Measurements from ENCODE around the gene SHC1. TPM values are rescaled to one million over a fixed set of nuclear protein-coding genes. Genes with fewer than 3 reads are reported as not detected.

SHC1 gene
- total and polyA plus RNA-seq, 5 donors, result 37.9 to 81.7 (median 65.9) TPM

DNA sequence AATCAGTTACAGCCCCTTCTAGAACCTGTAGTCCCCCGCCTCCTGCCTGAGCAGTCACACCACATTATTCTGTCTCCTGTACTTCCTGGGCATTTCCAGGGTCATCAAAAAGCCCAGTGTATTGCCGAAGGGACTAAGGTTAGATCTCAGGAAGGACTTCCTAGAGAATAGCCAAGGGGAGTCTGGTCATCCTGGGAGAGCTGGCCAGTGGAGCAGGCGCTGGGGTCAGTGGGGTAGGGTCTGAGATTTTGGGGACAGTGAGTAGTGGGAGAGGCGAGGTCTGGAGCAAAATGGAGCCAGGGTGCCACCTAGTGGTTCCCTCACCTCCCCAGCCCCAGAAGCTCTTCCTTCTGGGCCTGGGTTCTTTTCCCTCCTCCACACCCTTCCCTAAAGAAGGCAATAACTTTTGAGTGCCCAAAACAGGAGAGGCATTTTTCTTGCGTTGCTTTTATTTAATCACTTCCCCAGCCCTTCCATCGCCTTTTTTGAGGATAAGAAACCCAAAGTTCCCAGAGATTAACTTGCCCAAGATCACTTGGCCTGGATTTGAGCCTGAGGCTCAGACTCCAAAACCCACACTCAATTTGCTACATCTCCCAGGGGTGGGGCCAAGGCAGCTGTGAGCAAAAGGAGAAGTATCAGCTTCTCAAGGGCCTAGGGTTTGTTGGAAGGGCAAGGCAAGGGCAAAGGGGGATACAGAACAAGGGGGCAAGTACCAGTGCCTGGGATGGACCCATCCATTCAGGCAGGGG is 26.7 kb downstream of the SHC1 start:
- peak overlapping the region; percentile 42 for H3K27ac ChIP-seq (ENCODE audit: low read length)
- peak; percentile 32 to 48 for ATAC-seq

GRCh38 chr1:154941333-154942013 is 29.1 kb downstream of the SHC1 start:
- no peaks in the 10 kb centered on the region for H3K9me3 ChIP-seq (ENCODE audit: control insufficient read depth, low read length)
- 63% methylated on average over 5 of the region's 5 CpGs for WGBS
- H3K27me3 ChIP-seq (ENCODE audit: control insufficient read depth, insufficient read depth), result no peaks in the 10 kb centered on the region
- no peak overlapping the region for H3K4me3 ChIP-seq (ENCODE audit: low read length)
- ATAC-seq (no peak), DNase-seq (no peak)
- no peak overlapping the region for H3K27ac ChIP-seq (ENCODE audit: low read length)
- intact Hi-C loops (cut with DNase I), result no loop called here
- peaks cover 9% of the 10 kb centered on the region for H3K4me1 ChIP-seq (ENCODE audit: control insufficient read depth, insufficient read depth, low read length)

More for the DNA sequence above, 26.7 kb downstream of the SHC1 start:
- Histone ChIP-seq H3K4me1 (ENCODE audit: control insufficient read depth, insufficient read depth, low read length) (peaks cover 6% of the 10 kb centered on the region), H3K27me3 (ENCODE audit: control insufficient read depth, insufficient read depth) (no peaks in the 10 kb centered on the region), H3K9me3 (ENCODE audit: control insufficient read depth, low read length) (no peaks in the 10 kb centered on the region), H3K4me3 (ENCODE audit: low read length) (no peak overlapping the region)
- peak in 2 of 3 donors; percentile 64 to 73 for DNase-seq
- WGBS, result 41% methylated on average over 6 of the region's 6 CpGs
- intact Hi-C loops (cut with DNase I), result no loop called here

GRCh38 chr1:154940651-154941194 is 29.8 kb downstream of the SHC1 start:
- Histone ChIP-seq H3K4me1 (ENCODE audit: control insufficient read depth, insufficient read depth, low read length) (peaks cover 10% of the 10 kb centered on the region), H3K27ac (ENCODE audit: low read length) (no peak overlapping the region), H3K4me3 (ENCODE audit: low read length) (no peak overlapping the region), H3K27me3 (ENCODE audit: control insufficient read depth, insufficient read depth) (no peaks in the 10 kb centered on the region), H3K9me3 (ENCODE audit: control insufficient read depth, low read length) (no peaks in the 10 kb centered on the region)
- DNase-seq, result no peak
- WGBS, result 75% methylated on average over 8 of the region's 8 CpGs
- intact Hi-C loops (cut with DNase I), result no loop called here
- no peak for ATAC-seq

DNA sequence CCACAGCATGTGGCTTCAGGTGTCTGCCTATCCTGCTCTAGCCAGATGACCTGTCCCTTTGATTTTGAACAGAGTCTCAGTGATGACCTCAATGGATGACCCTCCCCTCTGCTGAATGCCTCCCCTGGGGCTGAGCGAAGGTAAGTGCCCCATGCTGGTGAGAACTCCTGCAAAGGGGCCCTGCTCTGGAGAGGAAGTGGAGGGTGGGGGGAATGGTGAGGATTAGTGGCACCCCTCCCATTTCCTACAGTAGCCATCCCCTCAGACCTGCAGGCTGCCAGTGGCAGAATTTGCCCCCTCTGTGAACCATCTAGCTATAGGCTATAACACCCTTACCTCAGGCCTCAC is 30.4 kb downstream of the SHC1 start:
- no peak for ATAC-seq
- H3K4me3 ChIP-seq (ENCODE audit: low read length), result no peak overlapping the region
- H3K9me3 ChIP-seq (ENCODE audit: control insufficient read depth, low read length), result no peaks in the 10 kb centered on the region
- WGBS, result 83% methylated on average over 1 of the region's 1 CpG
- H3K27ac ChIP-seq (ENCODE audit: low read length), result no peak overlapping the region
- H3K4me1 ChIP-seq (ENCODE audit: control insufficient read depth, insufficient read depth, low read length), result peaks cover 12% of the 10 kb centered on the region
- no peak for DNase-seq
- intact Hi-C loops (cut with DNase I), result no loop called here
- H3K27me3 ChIP-seq (ENCODE audit: control insufficient read depth, insufficient read depth), result no peaks in the 10 kb centered on the region

DNA sequence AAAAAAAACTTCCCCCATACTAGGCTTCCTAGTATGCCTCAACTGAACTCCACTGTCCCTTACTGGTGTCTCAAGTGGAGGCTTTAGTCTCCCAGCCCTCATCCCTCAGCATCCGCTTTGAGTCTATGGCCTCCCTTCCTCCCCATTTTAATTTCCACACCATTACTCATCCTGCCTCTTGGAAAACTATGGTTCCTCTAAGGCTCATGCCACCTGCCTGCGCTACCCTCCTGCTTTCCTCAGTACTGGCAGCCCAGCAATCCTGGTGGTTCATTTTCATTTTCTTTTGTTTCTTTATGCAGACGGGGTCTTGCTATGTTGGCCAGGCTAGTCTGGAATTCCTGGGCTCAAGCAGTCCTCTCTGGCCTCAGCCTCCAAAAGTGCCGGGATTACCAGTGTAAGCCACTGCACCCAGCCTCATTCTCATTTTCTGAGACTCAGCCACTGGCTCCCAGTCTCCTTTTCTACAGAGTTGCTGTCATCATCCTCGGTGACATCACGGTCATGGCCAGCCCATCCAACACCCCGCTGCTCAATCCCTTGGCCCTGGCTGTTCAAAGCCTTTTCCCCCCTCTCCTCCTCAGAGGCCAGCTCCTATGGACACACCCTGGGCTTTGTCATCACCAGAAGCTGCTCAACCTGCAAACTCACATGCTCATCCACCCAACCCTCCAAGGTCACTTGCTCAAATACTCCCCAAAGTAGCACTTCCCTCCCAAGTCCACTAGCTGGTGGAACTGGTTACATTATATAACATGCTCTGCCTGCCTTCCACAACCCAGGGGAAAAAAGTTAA is 31.7 kb downstream of the SHC1 start:
- no peaks in the 10 kb centered on the region for H3K9me3 ChIP-seq (ENCODE audit: control insufficient read depth, low read length)
- no peak for ATAC-seq
- H3K27ac ChIP-seq (ENCODE audit: low read length), result peak overlapping the region; percentile 31
- H3K27me3 ChIP-seq (ENCODE audit: control insufficient read depth, insufficient read depth), result no peaks in the 10 kb centered on the region
- intact Hi-C loops (cut with DNase I), result no loop called here
- 93% methylated on average over 7 of the region's 7 CpGs for WGBS
- no peak for DNase-seq
- peaks cover 9% of the 10 kb centered on the region for H3K4me1 ChIP-seq (ENCODE audit: control insufficient read depth, insufficient read depth, low read length)
- no peak overlapping the region for H3K4me3 ChIP-seq (ENCODE audit: low read length)

DNA sequence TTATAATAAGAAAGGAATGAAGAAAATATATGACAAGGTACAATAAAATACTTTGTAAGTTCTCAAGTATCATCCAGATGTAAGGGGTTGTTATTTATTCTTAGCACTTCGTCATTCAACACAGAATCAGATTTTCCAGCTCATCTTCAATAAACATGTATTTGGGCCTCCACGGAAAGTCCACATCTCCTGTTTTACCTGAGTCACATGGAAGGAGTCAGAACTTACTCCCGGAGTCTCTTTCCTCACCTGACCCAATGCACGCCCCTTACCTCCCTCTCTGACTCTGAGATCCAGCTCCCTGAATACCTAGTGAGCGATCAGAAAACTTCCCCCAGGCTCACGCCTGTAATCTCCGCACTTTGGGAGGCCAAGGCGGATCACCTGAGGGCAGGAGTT is 32.6 kb downstream of the SHC1 start:
- H3K9me3 ChIP-seq (ENCODE audit: control insufficient read depth, low read length), result no peaks in the 10 kb centered on the region
- DNase-seq (no peak), ATAC-seq (no peak)
- intact Hi-C loops (cut with DNase I), result no loop called here
- peaks cover 9% of the 10 kb centered on the region for H3K4me1 ChIP-seq (ENCODE audit: control insufficient read depth, insufficient read depth, low read length)
- peak overlapping the region; percentile 74 for H3K4me3 ChIP-seq (ENCODE audit: low read length)
- peak overlapping the region; percentile 86 for H3K27ac ChIP-seq (ENCODE audit: low read length)
- H3K27me3 ChIP-seq (ENCODE audit: control insufficient read depth, insufficient read depth), result no peaks in the 10 kb centered on the region
- WGBS, result 75% methylated on average over 8 of the region's 8 CpGs

GRCh38 chr1:154937085-154937987 is 33.2 kb downstream of the SHC1 start:
- intact Hi-C loops (cut with DNase I), result no loop called here
- Histone ChIP-seq H3K4me3 (ENCODE audit: low read length) (peak overlapping the region; percentile 74), H3K27ac (ENCODE audit: low read length) (peak overlapping the region; percentile 86), H3K9me3 (ENCODE audit: control insufficient read depth, low read length) (no peaks in the 10 kb centered on the region), H3K27me3 (ENCODE audit: control insufficient read depth, insufficient read depth) (no peaks in the 10 kb centered on the region), H3K4me1 (ENCODE audit: control insufficient read depth, insufficient read depth, low read length) (peaks cover 9% of the 10 kb centered on the region)
- peak; percentile 93 to 96 (median 96) for DNase-seq
- peak; percentile 91 for ATAC-seq
- WGBS, result under 1% methylated on average over 36 of the region's 36 CpGs

GRCh38 chr1:154936555-154937084 is 33.9 kb downstream of the SHC1 start, which contains the start of gene PMVK:
PMVK (minus strand) TSS chr1:154936719; CDS start chr1:154936685, 34 bp downstream.
- DNase-seq, result peak; percentile 96 to 98 (median 97)
- H3K9me3 ChIP-seq (ENCODE audit: control insufficient read depth, low read length), result no peaks in the 10 kb centered on the region
- H3K27ac ChIP-seq (ENCODE audit: low read length), result peak within 1 kb of the TSS; percentile 86
- intact Hi-C loops (cut with DNase I), result no loop called here
- H3K27me3 ChIP-seq (ENCODE audit: control insufficient read depth, insufficient read depth), result no peaks in the 10 kb centered on the region
- ATAC-seq, result peak; percentile 95 to 96
- H3K4me3 ChIP-seq (ENCODE audit: low read length), result peak within 1 kb of the TSS; percentile 74
- WGBS, result under 1% methylated on average over 45 of the region's 45 CpGs
- peaks cover 9% of the 10 kb centered on the region for H3K4me1 ChIP-seq (ENCODE audit: control insufficient read depth, insufficient read depth, low read length)

GRCh38 chr1:154935749-154936554 is 34.6 kb downstream of the SHC1 start:
- Histone ChIP-seq H3K4me1 (ENCODE audit: control insufficient read depth, insufficient read depth, low read length) (peaks cover 9% of the 10 kb centered on the region), H3K9me3 (ENCODE audit: control insufficient read depth, low read length) (no peaks in the 10 kb centered on the region), H3K27ac (ENCODE audit: low read length) (peak overlapping the region; percentile 86), H3K4me3 (ENCODE audit: low read length) (peak overlapping the region; percentile 40), H3K27me3 (ENCODE audit: control insufficient read depth, insufficient read depth) (no peaks in the 10 kb centered on the region)
- no peak for DNase-seq
- ATAC-seq, result no peak
- intact Hi-C loops (cut with DNase I), result no loop called here
- WGBS, result 41% methylated on average over 27 of the region's 27 CpGs

All from right cardiac atrium (tissue), 5 donors.